Measurements from ENCODE around the gene STX11.
"Not testable (repeated sequence)": the region's sequence is repeated elsewhere in the genome, so short reads cannot be mapped to it uniquely, and the experiment has no call there.

STX11 gene

GRCh38 chr6:144178323-144178722 lies 28.0 kb downstream of the STX11 start:
- DNase-seq: no peak

- DNase-seq: no peak
Observed at GRCh38 chr6:144179237-144179636, 28.9 kb downstream of the STX11 start.

- DNase-seq: no peak
Observed at GRCh38 chr6:144179828-144180227, 29.5 kb downstream of the STX11 start.

- not testable (repeated sequence) for DNase-seq
Observed at GRCh38 chr6:144180354-144180753, 30.0 kb downstream of the STX11 start.

- no peak for DNase-seq
Observed at GRCh38 chr6:144181639-144182038, 31.3 kb downstream of the STX11 start.

GRCh38 chr6:144184186-144184585 lies 33.9 kb downstream of the STX11 start:
- not testable (repeated sequence) for DNase-seq

- DNase-seq: no peak
Observed at GRCh38 chr6:144185133-144185836, 35.0 kb downstream of the STX11 start.

GRCh38 chr6:144186817-144187625 lies 36.7 kb downstream of the STX11 start:
- no peak for DNase-seq

- no peak for DNase-seq
Observed at GRCh38 chr6:144189351-144189750, 39.0 kb downstream of the STX11 start.

- no peak for DNase-seq
Observed at GRCh38 chr6:144190080-144190479, 39.8 kb downstream of the STX11 start.

- no peak for DNase-seq
Observed at GRCh38 chr6:144190593-144190992, 40.3 kb downstream of the STX11 start.

GRCh38 chr6:144193181-144193580 lies 42.9 kb downstream of the STX11 start:
- DNase-seq: no peak

GRCh38 chr6:144194293-144194810 lies 44.0 kb downstream of the STX11 start:
- DNase-seq: no peak

GRCh38 chr6:144195671-144196270 lies 45.5 kb downstream of the STX11 start:
- DNase-seq: no peak

- no peak for DNase-seq
Observed at GRCh38 chr6:144197919-144198318, 47.6 kb downstream of the STX11 start.

GRCh38 chr6:144202879-144203468 lies 52.7 kb downstream of the STX11 start:
- DNase-seq: no peak

GRCh38 chr6:144211160-144211559 lies 60.8 kb downstream of the STX11 start:
- DNase-seq: no peak

GRCh38 chr6:144213315-144213714 lies 63.0 kb downstream of the STX11 start:
- DNase-seq: no peak

GRCh38 chr6:144214029-144214428 lies 63.7 kb downstream of the STX11 start:
- DNase-seq: no peak

- no peak for DNase-seq
Observed at GRCh38 chr6:144214622-144215401, 64.5 kb downstream of the STX11 start.

GRCh38 chr6:144215402-144215931 lies 65.2 kb downstream of the STX11 start:
- DNase-seq: peak; percentile 6

Data from stimulated activated CD4-positive, alpha-beta T cell treated with anti-CD3 and anti-CD28 coated beads, Interleukin-1b, Interleukin-23, amount 100 ng/mL, for 48 hours (primary cell).